ENCODE results near the gene TBC1D22A. TPM values are rescaled to one million over a fixed set of nuclear protein-coding genes. Genes with fewer than 3 reads are reported as not detected.
"Not testable (repeated sequence)": the region's sequence is repeated elsewhere in the genome, so short reads cannot be mapped to it uniquely, and the experiment has no call there.

Gene TBC1D22A
- total and polyA plus RNA-seq, 10 of the 15 experiments (the other 5 are each of a cell fraction or from before 2014, with no cell fraction given): 0.63 to 44.7 (median 27.4) TPM

GRCh38 chr22:46815896-46816731 is 53.7 kb downstream of the TBC1D22A start:
- CTCF ChIA-PET: interaction anchor here (1.3 kb wide), 1 partner anchor 57 kb away, joined by 8 read pairs; no protein-coding TSS in a partner anchor
- RAD21 ChIA-PET (ENCODE audit: unreplicated experiment): no interaction called here
- H3K27me3 ChIP-seq (replicated peaks in 1 of 2; ENCODE audit: control insufficient read depth in 2 of 2, insufficient read depth in 2 of 2, low read length in 1 of 2): no peaks in the 10 kb centered on the region
- no peak overlapping the region for H3K4me2 ChIP-seq (ENCODE audit: control insufficient read depth, insufficient read depth)
- H3K9ac ChIP-seq (ENCODE audit: control insufficient read depth, insufficient read depth, low read length): no peak overlapping the region
- H3K9me3 ChIP-seq (replicated peaks; ENCODE audit: control insufficient read depth, insufficient read depth, low read length): no peaks in the 10 kb centered on the region; the same call in 2 of the 3 replicates
- H3K4me3 ChIP-seq: no peak overlapping the region
- peaks cover 6% of the 10 kb centered on the region for H3K79me2 ChIP-seq (ENCODE audit: control insufficient read depth, insufficient read depth, low read length)
- H3K36me3 ChIP-seq (ENCODE audit: control insufficient read depth in 2 of 2, insufficient read depth in 2 of 2, low read length in 1 of 2): peaks cover 9 to 12% of the 10 kb centered on the region in 2 experiments; a peak in 3 of 4 replicates
- no peak overlapping the region for H2AFZ ChIP-seq (ENCODE audit: control insufficient read depth, low read depth, low read length)
- SMC1A ChIA-PET (ENCODE audit: uncharacterized antibody, unreplicated experiment): no interaction called here
- no peak for DNase-seq (ENCODE audit: low read depth, low spot score)
- 90% methylated on average over 15 of the region's 15 CpGs for WGBS (ENCODE audit: insufficient coverage, insufficient replicate concordance, low lambda C conversion rate, missing lambda C conversion rate)
- no TSS peak for BruUV-seq (replicated peaks)
- intact Hi-C loops (cut with micrococcal nuclease; ENCODE audit: unreplicated experiment): no loop called here
- POLR2A ChIA-PET: no interaction called here
- H3K27ac ChIP-seq (ENCODE audit: control insufficient read depth, insufficient read depth): no peak overlapping the region
- no peak for ATAC-seq
- in situ Hi-C loops (cut with MboI): no loop called here
- no peak for FAIRE-seq
- TF ChIP-seq RBBP5 (conservative IDR thresholded peaks at IDR 0.05) (no peak), SP1 (IDR thresholded peaks at IDR 0.05; ENCODE audit: low read depth, low read length) (no peak)
- H4K20me1 ChIP-seq (ENCODE audit: control insufficient read depth, insufficient read depth): 0 out of 2 replicates have a peak, but pooled peaks cover 3% of the 10 kb centered on the region
- no peaks in the 10 kb centered on the region for H3K4me1 ChIP-seq (ENCODE audit: control insufficient read depth, insufficient read depth, low read length)

DNA sequence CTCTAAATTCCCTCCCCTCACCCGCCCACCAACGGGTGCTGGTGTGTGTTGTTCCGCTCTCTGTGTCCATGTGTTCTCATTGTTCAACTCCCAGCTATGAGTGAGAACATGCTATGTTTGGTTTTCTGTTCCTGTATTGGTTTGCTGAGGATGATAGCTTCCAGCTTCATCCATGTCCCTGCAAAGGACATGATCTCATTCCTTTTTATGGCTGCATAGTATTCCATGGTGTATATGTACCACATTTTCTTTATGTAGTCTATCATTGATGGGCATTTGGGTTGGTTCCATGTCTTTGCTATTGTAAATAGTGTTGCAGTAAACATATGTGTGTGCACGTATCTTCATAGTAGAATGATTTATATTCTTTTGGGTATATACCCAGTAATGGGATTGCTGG is 54.9 kb downstream of the TBC1D22A start:
- H3K27ac ChIP-seq (ENCODE audit: control insufficient read depth, insufficient read depth); in situ Hi-C loops (cut with MboI); H3K4me3 ChIP-seq; H3K79me2 ChIP-seq (ENCODE audit: control insufficient read depth, insufficient read depth, low read length); DNase-seq (ENCODE audit: low read depth, low spot score); BruUV-seq (replicated peaks); H3K27me3 ChIP-seq (replicated peaks in 1 of 2; ENCODE audit: control insufficient read depth in 2 of 2, insufficient read depth in 2 of 2, low read length in 1 of 2); ATAC-seq; H3K4me1 ChIP-seq (ENCODE audit: control insufficient read depth, insufficient read depth, low read length); intact Hi-C loops (cut with micrococcal nuclease; ENCODE audit: unreplicated experiment); FAIRE-seq; POLR2A ChIA-PET; H2AFZ ChIP-seq (ENCODE audit: control insufficient read depth, low read depth, low read length); RAD21 ChIA-PET (ENCODE audit: unreplicated experiment); H3K9me3 ChIP-seq (replicated peaks; ENCODE audit: control insufficient read depth, insufficient read depth, low read length); H3K9ac ChIP-seq (ENCODE audit: control insufficient read depth, insufficient read depth, low read length); H3K36me3 ChIP-seq (ENCODE audit: control insufficient read depth in 2 of 2, insufficient read depth in 2 of 2, low read length in 1 of 2); H3K4me2 ChIP-seq (ENCODE audit: control insufficient read depth, insufficient read depth); H4K20me1 ChIP-seq (ENCODE audit: control insufficient read depth, insufficient read depth); SMC1A ChIA-PET (ENCODE audit: uncharacterized antibody, unreplicated experiment): not testable (repeated sequence)
- 100% methylated on average over 4 of the region's 4 CpGs for WGBS (ENCODE audit: insufficient coverage, insufficient replicate concordance, low lambda C conversion rate, missing lambda C conversion rate)
- CTCF ChIA-PET: interaction anchor here (1.3 to 5.7 kb wide), 3 partner anchors 15 to 59 kb away, joined by 4 to 32 read pairs (median 8); no protein-coding TSS in a partner anchor

All from GM12878 (cell line).